Right ventricle myocardium inferior (tissue), 1 donor: ENCODE results near the gene CWF19L2. TPM values are rescaled to one million over a fixed set of nuclear protein-coding genes. Genes with fewer than 3 reads are reported as not detected.
A peak's percentile ranks its signal among the peaks of the same experiment; 100 is the strongest.
"Not testable (repeated sequence)": the region's sequence is repeated elsewhere in the genome, so short reads cannot be mapped to it uniquely, and the experiment has no call there.

Source experiments
- ATAC-seq: fragments of 200-7000 bp; cut with Tn5 transposase; one replicate; pipeline ENCODE4 v1.9.1; 2020; ENCODE audit warnings: mild to moderate bottlenecking, moderate library complexity
- DNase-seq: peaks from one replicate; pipeline ENCODE4 v3.0.0; 2021; ENCODE audit errors: missing footprints
- intact Hi-C: fragments of 100-400 bp; cut with DNase I; formaldehyde crosslinking; loops from one replicate; pipeline ENCODE4 v1.11.0; 2022
- total RNA-seq: library from RNA; stranded (reverse); fragmentation: NEBNext Ultra II Directional; extraction: Animal tissue kit (Norgen Biotek cat#: 25700); gene quantifications from one replicate; pipeline ENCODE4 v1.2.1, GENCODE V29; 2021
- donor health status: DM: no; HTN: yes; CAD: no; lungs with severe emphysema.

Gene CWF19L2
- total RNA-seq, 1 donor from 2014 or later: 10.0 TPM

DNA sequence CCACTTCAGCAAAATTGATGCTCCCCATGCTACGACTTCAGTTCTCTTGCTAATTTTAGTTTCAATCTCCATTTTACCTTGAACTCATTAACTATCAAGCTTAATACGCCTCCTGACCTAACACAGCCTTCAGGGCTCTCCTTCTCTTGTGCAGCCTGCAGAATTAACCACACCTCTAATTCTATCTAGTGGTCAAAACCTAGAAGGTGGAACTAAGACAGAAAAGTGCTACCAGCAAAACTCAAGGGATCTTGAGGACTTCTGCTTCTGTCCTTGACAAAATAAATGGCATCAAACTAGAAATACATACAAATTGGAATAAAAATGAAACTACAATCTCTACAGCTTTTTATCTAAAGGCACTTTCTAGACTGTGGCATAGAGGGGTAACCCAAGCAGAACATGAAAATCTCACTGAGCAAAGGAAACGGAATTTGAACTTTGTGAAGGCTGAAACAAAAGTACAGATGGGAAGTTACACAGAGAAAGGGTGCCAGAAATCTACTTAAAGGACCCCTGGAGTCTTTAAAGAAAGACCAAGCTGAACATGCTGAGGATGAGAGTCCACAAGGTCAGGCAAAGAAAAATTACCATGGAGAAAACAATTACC is 10.7 kb downstream of the CWF19L2 start:
- no peak for ATAC-seq

DNA sequence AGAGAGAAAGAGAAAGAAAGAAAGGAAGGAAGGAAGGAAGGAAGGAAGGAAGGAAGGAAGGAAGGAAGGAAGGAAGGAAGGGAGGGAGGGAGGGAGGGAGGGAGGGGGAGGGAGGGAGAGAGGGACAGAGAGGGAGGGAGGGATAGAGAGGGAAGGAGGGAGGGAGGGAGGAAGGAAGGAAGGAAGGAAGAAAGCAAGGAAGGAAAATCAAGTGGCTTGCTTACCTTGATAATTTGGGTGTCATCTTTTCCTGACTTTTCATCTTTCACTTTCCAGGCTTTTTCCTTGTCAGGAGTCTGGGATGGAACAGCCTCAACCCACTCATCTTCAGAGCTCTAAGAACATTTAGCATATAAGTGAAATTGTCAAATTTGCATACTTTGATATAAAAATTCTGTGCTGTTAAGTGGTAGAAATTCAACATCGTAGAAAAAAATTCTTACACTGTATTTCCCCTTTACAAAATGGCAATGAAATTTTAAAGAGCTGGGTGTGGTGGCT is 14.9 kb downstream of the CWF19L2 start:
- DNase-seq (no peak), ATAC-seq (no peak)
- intact Hi-C loops: no loop called here

More for the DNA sequence above, 10.7 kb downstream of the CWF19L2 start:
- DNase-seq: no peak
- intact Hi-C loops: no loop called here

DNA sequence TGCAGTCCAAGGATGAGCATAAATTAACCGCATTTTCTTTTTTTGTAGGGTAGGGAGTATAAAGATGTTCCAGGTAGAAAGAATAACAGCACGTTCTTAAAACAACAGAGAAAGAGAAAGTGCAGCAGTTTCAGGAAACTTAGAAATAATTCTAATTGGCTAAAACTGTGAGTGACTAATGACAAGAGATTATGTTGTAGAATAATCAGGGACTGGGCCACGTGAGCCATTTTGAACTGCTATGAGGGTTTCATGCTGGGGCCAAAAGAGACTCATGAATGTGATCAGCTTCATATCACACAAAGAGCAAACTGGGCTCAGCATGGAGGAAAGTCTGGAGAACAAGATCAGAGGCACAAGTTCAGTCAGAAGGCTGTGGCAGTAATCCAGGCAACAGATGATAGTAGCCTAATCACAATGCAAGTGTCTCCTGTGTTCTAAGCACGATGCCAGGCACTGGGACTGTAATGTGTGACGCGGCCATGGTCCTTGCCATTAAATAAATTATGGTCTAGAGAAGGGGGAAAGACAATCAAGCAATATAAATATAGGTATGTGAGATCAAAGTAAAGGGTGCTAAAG is 17.9 kb downstream of the CWF19L2 start:
- intact Hi-C loops: no loop called here
- DNase-seq (peak; percentile 51), ATAC-seq (no peak)

DNA sequence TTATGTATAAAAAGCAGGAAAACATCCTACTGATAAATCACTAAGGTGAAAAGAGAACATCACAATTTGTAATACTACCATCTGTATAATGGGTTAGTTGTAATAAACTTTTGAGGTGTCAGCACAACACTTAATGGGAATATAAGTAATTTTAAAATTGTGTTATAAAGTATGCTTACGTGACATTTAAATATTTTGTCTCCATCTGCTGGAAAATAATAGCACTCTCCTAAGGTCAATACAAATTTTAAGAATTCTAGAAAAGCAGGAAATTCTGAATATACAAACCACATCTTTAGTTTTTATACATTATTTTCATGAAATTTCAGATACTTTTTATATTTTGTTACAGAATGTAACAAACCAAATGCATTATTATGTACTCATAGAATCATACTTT is 19.5 kb downstream of the CWF19L2 start:
- no peak for ATAC-seq
- intact Hi-C loops: no loop called here
- DNase-seq: no peak

DNA sequence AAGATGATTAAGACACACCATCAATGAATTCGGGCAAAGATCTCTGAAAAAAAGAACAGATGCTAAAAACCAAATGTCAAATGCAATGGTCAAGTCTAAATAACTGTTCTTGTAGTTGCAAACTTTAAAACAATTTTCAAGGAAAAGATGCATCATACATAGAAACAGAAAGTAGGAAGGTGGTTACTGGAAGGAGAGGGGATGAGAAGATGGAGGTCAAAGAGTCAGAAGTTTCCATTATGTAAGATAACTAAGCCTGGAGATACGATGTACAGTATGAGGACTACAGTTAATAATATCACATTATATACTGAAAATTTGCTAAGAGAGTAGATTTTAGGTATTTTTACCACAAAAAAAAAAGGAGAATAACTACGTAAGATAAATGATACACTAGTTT is 27.1 kb downstream of the CWF19L2 start:
- ATAC-seq (no peak), DNase-seq (no peak)
- intact Hi-C loops: no loop called here

DNA sequence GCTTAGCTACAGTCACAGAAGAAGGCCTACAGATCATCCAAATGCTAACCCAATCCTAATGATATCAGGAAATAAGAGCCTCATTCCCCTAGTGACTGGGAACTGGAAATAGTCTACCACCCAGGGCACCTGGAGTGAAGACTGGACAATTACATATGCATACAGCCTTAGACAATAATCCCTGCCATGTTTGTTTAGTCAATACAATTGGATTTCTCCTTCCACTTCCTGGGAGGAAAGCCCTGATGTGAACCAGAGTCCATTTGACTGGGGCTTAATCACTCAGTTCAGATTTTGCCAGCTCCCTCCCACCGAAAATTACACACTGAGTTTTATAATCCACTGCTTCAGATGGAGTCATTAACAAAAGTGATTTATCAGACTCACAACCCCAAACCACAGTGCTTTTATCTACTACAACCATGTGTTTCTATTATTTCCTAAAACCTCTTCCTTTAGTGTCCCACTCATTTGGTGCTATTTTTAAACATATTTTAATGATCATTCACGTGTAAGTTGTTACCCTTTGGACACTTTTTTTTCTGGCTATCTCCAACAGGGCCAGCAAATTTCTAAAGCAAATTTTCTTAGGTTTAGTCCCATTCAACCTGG is 29.9 kb downstream of the CWF19L2 start:
- ATAC-seq (no peak), DNase-seq (no peak)
- intact Hi-C loops: no loop called here

DNA sequence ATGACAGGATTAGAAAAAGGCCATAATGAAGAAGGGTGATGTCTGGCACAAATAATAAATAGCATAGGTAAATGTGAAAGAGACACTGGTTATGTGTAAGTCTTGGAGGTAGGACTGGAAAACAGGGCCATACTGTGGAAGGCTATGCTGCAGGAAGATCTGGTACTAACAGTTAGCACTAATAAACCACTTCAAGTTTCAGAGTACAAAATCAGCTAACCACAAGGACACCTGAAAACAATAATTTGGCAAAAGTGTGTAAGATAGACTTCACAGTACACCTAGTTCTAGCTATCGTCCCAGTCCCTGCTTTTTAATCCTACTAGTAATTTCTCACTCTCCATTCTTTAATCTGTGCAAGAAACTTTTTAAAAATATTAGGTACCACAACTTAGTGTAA is 44.3 kb downstream of the CWF19L2 start:
- ATAC-seq (no peak), DNase-seq (no peak)
- intact Hi-C loops: no loop called here

DNA sequence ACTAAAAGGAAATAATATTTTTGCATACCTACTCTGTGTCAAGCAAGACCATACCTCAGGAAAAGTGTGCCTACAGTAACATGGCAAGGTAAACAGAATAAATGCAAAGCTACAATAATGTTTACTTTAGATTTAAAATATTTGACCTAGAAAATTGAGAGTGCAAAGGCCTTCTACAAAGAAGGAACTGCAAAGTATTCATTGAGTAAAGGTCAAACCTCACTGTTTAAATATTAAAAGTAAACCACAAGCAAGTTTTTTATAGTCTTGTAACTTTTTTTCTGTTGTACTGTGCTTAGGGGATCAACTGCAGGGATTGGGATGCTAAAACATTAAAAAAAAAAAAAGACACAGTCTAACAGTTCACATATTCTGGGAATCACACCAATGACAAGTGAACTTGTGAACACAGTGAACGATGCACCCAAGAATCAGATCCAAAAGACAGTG is 48.8 kb downstream of the CWF19L2 start:
- ATAC-seq: no peak
- intact Hi-C loops: no loop called here
- DNase-seq: no peak

DNA sequence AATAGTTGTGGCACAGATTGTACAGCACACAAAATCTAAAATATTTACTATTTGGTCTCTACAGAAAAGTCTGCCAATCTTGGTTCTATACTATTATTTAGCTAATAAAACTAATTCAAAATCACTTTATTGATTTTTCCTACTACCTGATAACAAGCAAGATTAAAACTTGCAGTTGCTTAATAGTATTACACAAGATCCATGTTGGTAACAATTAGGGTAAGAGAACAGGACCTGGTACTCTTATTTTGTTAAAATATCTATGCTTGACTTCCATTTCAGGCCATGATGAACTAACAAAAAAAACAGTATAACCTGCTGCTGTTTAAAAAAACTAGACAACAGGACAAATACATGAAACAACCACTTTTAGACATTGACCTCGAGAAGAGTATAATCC is 52.4 kb downstream of the CWF19L2 start:
- ATAC-seq (no peak), DNase-seq (no peak)
- intact Hi-C loops: no loop called here

DNA sequence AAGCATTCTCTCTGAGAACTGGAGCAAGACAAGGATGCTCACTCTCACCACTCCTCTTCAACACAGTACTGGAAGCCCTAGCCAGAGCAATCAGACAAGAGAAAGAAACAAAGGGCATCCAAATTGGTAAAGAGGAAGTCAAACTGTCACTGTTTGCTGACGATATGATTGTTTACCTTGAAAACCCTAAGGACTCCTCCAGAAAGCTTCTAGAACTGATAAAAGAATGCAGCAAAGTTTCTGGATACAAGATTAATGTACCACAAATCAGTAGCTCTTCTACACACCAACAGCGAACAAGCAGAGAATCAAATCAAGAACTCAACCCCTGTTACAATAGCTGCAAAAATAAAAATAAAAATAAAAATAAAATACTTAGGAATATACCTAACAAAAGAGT is 56.5 kb downstream of the CWF19L2 start:
- intact Hi-C loops, ATAC-seq, DNase-seq: not testable (repeated sequence)

DNA sequence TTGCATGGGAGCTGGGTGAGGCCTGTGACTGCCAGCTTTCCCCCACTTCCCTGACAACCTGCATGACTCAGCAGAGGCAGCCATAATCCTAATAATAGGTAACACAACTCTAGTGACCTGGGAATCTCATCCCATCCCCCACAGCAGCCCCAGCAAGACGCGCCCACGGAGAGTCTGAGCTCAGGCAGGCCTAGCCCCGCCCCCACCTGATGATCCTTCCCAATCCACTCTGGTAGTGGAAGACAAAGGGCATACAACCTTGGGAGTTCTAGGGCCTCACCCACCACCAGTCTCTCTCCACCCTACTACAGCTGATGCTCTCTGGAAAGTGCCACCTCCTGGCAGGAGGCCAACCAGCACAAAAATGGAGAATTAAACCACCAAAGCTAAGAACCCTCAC is 60.3 kb downstream of the CWF19L2 start:
- no peak for DNase-seq
- intact Hi-C loops: no loop called here
- no peak for ATAC-seq

DNA sequence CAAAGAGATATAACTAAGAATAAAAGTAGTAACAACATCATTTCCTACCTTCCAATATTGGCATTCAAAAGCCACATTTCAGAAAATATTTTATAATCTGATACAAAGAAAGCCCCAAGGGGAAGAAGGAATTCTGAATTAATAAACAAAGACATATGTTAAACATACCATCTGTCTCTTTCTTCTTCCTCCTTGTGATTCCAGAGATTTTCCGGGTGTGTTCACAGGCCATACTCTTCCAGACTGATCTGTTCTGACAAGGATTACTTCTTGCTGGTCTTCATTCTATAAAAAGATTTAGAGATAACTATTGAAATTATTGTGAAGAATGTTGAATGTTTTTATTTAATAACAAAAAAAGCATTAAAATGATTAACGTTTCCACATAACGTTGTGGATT is 65.0 kb downstream of the CWF19L2 start:
- no peak for ATAC-seq
- intact Hi-C loops: no loop called here
- no peak for DNase-seq

DNA sequence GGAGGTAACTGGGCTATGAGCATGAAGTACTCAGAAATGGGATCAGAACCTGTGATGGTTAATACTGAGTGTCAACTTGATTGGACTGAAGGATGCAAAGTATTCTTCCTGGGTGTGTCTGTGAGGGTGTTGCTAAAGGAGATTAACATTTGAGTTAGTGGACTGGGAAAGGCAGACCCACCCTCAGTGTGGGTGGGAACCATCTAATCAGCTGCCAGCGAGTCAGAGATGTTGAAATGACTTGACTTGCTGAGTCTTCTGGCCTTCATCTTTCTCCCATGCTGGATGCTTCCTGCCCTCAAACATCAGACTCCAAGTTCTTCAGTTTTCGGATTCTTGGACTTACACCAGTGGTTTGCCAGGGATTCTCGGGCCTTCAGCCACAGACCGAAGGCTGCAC is 66.9 kb downstream of the CWF19L2 start:
- ATAC-seq, intact Hi-C loops, DNase-seq: not testable (repeated sequence)

DNA sequence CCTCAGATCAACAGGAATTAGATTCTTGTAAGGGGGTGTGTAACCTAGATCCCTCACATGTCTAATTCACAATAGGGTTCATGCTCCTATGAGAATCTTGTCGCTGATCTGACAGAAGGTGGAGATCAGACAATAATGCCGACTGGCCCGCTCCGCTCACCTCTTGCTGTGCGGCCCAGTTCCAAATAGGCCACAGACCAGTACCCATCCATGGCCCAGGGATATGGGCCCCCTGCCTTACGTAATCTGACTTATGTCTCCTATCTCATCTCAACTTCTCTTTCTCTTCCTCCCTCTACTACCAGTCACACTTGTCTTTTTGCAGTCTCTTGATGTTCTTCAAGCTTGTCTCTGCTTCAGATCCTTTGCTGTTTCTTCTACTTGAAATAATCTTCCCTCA is 70.0 kb downstream of the CWF19L2 start:
- no peak for DNase-seq
- no peak for ATAC-seq
- intact Hi-C loops: no loop called here

DNA sequence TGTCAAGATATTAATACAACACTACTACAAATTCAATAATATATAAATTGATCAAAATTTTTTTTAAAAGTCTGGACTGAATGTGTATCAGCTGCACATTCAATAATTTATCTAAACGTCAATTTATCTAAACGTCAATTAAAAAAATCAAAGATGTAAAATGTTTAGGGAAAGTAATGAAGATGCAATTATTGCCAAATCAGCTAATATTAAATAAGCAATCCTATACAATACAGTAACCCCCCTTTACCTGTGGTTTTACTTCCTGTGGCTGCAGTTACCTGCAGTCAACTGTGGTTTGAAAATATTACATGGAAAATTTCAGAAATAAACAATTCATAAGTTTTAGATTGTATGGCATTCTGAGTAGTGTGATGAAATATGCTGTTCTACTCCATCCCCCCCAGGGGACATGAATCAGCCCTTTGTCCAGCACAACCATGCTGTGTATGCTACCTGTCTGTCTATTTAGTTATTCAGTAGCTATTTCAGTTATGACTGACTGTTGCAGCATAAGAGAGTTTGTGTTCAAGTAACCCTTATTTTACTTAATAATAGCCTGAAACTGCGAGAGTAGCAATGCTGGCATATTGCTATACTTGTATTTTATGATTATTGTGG is 72.2 kb downstream of the CWF19L2 start:
- intact Hi-C loops: no loop called here
- DNase-seq (no peak), ATAC-seq (no peak)

DNA sequence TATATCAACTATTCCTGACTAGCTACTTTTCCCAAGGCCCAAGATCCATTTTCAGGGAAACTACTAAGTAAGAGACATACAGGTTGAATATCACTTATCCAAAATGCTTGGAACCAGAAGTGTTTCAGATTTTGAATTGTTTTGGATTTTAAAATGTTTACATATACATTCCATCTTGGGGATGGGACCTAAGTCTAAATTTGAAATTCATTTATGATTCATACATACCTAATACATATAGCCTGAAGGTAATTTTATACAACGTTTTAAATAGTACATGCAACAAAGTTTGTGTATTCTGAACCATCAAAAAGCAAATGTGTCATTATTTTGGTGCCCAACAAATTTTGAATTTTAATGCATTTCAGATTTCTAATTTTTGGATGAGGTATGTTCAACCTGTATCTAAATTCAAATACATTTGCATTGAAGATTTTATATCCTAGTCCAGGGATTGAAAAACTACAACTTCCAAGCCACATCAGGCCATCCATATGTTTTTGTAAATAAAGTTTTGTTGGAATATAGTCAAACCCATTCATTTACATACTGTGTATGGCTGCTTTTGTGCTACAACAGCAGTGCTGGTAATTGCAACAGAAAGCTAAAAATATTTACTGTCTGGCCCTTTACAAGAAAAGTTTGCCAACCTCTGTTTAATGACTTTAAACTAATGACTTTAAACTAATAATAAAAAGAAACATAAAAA is 73.3 kb downstream of the CWF19L2 start:
- intact Hi-C loops: no loop called here
- DNase-seq (no peak), ATAC-seq (no peak)

DNA sequence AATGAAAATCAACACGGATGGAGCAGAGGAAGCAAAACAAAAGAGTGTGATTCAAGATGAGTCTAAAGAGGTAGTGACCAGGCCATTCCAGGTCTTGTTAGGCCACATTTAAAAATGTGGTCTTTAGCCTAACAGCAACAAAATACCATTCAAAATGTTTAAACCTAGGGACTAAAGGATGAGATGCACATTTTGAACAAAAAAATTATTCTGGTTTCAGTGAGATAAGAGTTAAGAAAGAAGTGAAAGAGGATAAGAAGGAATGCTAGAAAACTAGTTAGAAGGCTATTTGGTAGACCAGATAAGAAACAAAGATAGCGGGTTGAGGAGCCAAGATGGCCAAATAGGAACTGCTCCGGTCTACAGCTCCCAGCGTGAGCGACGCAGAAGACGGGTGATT is 85.2 kb downstream of the CWF19L2 start:
- no peak for DNase-seq
- intact Hi-C loops: no loop called here
- ATAC-seq: no peak

DNA sequence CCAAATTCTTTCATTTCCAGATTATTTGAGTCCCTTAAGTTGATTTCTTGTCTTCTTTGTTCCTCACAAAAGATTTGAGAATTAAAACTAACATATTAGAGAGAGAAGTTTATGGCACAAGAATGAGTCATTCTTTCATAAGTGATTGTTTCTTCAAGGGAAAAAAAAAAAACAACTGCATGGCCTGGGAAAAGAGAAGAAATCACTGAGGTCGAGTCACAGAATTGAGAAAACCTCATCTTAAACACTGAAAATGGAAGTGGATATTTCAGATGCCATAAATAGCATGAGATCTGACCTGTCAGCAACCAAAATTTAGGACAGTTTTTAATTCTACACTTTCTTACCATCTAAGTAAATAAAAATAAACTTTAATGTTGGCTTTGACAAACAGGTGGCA is 87.2 kb downstream of the CWF19L2 start:
- ATAC-seq: no peak
- no peak for DNase-seq
- intact Hi-C loops: no loop called here

DNA sequence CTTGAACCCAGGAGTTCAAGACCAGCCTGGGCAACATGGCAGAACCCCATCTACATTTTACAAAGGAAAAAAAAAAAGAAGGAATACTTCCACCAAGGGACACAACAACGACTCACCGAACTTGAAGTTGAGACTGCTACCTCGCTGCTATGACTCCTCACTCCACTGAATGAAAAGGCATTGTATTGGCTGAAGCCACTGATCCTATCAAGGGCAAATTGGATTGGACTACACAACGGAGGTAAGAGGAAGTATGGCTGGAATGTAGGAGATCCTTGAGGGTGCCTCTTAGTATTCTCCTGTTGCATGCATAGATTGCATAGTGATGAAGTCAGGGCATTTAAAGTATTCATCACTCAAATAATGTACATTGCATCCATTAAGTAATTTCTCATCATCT is 97.9 kb downstream of the CWF19L2 start:
- DNase-seq (no peak), ATAC-seq (no peak)
- intact Hi-C loops: no loop called here
